SU-DHL-6 (cell line): ENCODE measurements around the gene FIBCD1.

Experiments used
- CTCF ChIP-seq: fragments of 200-600 bp; sonication (generic); IDR thresholded peaks from one replicate; pipeline ENCODE4 v1.5.1; 2017; ENCODE audit warnings: antibody characterized with exemption, mild to moderate bottlenecking, low read length, moderate library complexity; ENCODE audit not compliant: insufficient read depth, poor library complexity, severe bottlenecking
- EZH2phosphoT487 ChIP-seq: fragments of 200-600 bp; sonication (generic), shearing (Covaris generic); conservative IDR thresholded peaks from 2 replicates; pipeline ENCODE4 v1.6.1; 2018; ENCODE audit warnings: mild to moderate bottlenecking, antibody characterized with exemption, low read length, moderate library complexity, mixed read lengths

DNA sequence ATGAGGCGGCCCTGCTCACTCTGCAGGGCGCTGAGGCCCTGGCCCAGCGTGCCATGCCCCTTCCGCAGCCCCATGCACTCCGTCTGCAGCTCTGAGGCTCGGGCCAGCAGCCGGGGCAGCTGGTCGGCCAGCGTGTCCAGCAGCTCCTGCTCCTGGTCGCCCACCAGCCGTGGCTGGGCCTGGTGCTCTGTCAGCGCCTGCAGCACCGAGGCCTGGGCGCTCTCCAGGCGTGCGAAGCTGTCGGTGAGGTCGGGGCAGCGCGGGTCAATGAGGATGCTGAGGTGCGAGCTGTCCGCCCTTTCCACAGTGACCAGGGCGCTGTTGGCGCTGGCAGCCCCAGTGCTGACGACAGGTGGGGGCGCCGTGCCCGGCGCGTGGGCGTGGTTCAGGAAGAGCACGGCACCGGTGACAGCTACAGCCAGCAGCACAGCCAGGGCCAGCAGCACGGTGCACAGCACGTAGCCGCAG, 9.4 kb downstream of the FIBCD1 start:
- TF ChIP-seq CTCF (no peak), EZH2phosphoT487 (no peak)
